Raji (cell line): ENCODE data around the gene NDUFB7.

ENCODE experiments used
- POLR2A ChIP-seq: IDR thresholded peaks from 2 replicates; pipeline ENCODE4 v1.6.1; 2011; ENCODE audit warnings: low read depth, low read length, control low read depth; ENCODE audit not compliant: insufficient read depth

The NDUFB7 gene

DNA sequence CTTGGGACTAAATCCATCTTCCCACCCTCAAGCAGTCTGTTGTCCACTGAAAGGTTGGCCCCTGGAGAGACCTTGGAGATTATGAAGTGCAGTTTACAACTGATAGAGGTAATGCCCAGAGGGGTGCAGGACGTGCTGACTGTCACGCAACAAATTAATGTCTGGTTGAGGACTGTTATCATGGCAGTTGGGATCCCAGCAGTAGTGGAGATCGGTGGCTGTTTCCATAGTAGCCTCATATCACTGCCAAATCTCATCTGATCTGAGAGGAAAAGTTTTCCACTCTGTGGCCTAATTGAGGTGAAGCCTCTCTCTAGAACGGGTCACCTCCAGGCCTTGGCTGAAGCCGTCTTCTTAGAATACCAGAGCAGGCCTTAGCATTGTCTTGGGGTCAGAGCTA lies 38.4 kb downstream of the NDUFB7 start:
- TF ChIP-seq POLR2A, result no peak

- no peak for TF ChIP-seq POLR2A
Observed at GRCh38 chr19:14530506-14530905, 41.4 kb downstream of the NDUFB7 start.

- TF ChIP-seq POLR2A, result no peak
Observed at GRCh38 chr19:14530005-14530348, 41.9 kb downstream of the NDUFB7 start.

GRCh38 chr19:14529254-14530004 lies 42.4 kb downstream of the NDUFB7 start, which contains the start of gene TECR:
Gene TECR, plus strand, starts transcription at chr19:14529594. Its CDS starts 103 bp downstream, at chr19:14529697.
- TF ChIP-seq POLR2A, result peak; percentile 99

DNA sequence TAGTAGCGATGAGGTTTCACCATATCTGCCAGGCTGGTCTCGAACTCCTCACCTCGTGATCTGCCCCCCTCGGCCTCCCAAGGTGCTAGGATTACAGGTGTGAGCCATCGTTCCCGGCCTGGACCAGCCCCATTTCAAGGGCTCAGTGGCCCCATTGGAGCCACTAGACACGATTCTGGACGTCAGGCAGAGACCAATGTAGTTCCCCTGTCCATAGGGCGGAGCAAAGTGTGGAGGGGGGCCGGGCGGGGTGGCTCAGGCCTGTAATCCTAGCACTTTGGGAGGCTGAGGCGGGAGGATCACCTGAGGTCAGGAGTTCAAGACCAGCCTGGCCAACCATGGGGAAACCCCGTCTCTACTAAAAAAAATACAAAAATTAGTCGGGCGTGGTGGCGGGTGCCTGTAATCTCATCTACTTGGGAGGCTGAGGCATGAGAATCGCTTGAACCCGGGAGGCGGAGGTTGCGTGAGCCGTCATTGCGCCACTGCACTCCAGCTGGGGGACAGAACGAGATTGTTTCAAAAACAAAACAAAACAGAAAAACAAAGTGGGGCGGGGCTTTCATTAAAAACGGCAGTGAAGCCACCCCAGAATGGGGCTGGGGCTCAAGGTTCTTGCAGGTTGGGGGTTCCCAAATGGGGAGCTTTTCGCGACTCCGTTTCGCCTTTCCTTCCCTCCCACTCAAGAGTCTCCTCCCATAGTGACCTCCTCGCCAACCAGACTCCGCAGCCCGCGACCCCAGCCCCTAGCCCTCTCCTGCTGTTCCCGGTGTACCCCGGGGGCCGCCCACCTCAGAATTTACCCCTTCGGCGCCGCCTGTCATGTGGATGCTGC lies 43.2 kb downstream of the NDUFB7 start:
- TF ChIP-seq POLR2A, result no peak

- no peak for TF ChIP-seq POLR2A
Observed at GRCh38 chr19:14526423-14526822, 45.4 kb downstream of the NDUFB7 start.

- TF ChIP-seq POLR2A, result no peak
Observed at GRCh38 chr19:14525729-14526128, 46.1 kb downstream of the NDUFB7 start.

- TF ChIP-seq POLR2A, result no peak
Observed at GRCh38 chr19:14520543-14520942, 51.3 kb downstream of the NDUFB7 start.

DNA sequence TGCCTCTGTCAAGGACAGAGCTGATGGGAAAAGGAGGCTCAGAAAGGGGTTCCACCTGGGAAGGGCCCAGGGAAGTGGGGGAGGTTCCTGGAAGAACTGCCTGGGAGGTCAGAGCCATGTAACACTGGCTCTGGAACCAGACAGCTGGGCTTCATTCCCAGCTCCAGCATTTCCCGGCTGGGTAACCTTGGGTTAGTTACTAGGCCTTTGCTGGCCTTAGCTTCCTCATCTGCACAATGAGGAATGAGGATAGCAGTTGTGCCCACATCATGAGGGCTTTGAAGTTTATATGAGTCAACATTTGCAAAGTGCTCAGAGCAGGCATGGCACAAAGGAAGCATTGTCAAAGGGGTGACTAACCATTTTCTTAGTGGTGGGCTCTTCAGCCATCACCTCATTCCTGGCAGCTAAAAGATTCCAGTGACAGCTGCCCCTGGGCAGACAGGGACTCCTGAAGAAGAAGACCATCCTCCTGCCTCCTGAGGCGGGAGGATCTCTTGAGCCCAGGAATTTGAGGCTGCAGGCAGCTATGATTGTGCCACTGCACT lies 51.9 kb downstream of the NDUFB7 start:
- no peak for TF ChIP-seq POLR2A

DNA sequence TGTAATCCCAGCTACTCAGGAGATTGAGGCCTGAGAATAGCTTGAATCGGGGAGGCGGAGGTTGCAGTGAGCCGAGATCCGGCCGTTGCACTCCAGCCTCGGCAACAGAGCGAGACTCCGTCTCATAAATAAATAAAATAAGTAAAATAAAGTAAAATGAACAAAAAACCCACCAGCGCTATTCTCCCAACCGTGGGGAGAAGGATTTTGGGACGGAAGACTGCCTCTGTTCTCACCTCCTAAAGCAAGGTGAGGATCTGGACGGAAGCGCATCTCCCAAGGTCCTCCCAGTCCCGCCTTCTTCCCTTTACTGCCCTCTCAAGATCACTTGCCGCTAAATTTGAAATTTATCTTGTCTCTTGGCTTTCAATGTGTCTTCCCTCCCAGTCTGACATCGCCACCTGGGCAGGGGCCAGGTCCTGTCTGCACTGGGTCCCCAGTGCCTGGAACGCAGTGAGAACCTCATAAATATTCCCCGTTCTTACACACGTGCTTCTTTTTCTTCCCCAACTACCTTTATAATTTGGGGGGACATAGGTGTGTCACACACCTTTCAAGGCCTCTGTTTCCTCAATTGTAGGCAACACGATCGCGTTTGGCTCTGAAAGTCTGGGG lies 52.5 kb downstream of the NDUFB7 start:
- TF ChIP-seq POLR2A, result no peak

DNA sequence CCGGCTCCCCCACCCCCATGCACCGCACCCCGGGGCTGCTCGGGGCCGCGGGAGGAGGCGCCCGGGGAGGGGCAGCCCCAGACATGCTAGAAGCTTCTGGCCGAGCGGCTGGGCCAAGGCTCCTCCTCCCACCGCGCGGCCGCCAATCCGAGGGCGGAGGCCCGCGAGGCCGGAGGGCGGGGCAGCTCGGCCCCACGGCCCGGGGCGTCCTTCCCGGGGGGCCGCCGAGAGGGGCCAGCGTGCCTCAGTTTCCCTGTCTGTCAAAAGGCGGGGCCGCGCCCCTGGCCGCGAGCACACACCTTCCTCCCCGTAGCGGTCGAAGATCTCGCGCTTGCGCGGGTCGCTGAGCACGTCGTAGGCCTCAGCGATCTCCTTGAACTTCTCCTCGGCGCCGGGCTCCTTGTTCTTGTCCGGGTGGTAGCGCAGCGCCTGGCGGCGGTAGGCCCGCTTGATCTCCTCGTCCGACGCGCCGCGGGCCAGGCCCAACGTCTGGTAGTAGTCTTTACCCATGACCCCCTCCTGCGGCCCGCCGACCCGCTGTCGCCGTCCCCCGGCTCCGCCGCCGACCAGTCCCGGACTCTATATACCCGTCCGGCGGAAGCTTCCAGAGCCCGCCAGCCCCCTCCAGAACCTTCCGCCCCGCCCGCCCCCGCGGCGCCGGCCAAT lies 53.9 kb downstream of the NDUFB7 start, which contains the start of gene DNAJB1:
DNAJB1 (minus strand) TSS at position 558 of the 666 bp plus-strand sequence; CDS start at position 510, 48 bp downstream.
- peak; percentile 87 for TF ChIP-seq POLR2A

DNA sequence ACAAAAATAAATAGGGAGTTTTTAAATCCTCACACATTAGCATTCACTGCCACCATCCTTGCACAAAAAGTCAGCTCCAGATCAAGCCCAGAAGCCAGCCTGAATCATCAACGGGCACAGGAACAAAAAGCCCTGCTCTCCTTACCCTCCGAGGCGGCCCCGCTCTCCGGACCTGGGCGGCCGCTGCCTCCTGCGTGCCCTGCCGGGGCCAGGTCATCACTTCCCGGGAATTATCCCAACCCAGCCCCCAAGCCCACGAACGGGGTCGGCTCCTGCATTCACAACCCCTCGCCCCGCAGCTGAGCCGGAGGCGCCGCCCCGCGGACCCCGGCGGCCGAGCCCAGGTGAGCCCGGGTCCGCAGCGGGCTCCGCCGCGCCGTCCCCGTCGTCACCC lies 54.4 kb downstream of the NDUFB7 start:
- no peak for TF ChIP-seq POLR2A

- no peak for TF ChIP-seq POLR2A
Observed at GRCh38 chr19:14516746-14517438, 55.0 kb downstream of the NDUFB7 start.
